Neural cell (in vitro differentiated cells): ENCODE measurements around the gene AMFR. TPM values are rescaled to one million over a fixed set of nuclear protein-coding genes. Genes with fewer than 3 reads are reported as not detected.

Experiments used
- polyA plus RNA-seq: library from polyadenylated mRNA; depleted of rRNA; stranded (reverse); fragments of >200 nt; gene quantifications from 2 replicates; pipeline ENCODE4 v1.2.3, GENCODE V29; 2014

AMFR gene
- polyA plus RNA-seq, 1 donor from 2014 or later = 101 TPM

Other genes starting within 250 kb of the AMFR start
- 31.5 and 39.3 TPM in 2 replicates for gene GNAO1, start 234.1 kb downstream of the AMFR start, polyA plus RNA-seq
- gene NUDT21, start 25.8 kb upstream of the AMFR start, polyA plus RNA-seq = 168 and 192 TPM in 2 replicates
- gene OGFOD1, start 26.0 kb upstream of the AMFR start, polyA plus RNA-seq = 35.6 and 36.3 TPM in 2 replicates
- gene BBS2, start 94.5 kb upstream of the AMFR start, polyA plus RNA-seq = 197 and 222 TPM in 2 replicates
- not detected in 2 replicates for gene MT4, start 139.5 kb upstream of the AMFR start, polyA plus RNA-seq
- 1.9 and 8.2 TPM in 2 replicates for gene MT3, start 164.0 kb upstream of the AMFR start, polyA plus RNA-seq
- gene MT2A, start 183.0 kb upstream of the AMFR start, polyA plus RNA-seq = not detected in 2 replicates
- gene MT1E, start 200.2 kb upstream of the AMFR start, polyA plus RNA-seq = not detected in 2 replicates
- gene MT1M, start 207.1 kb upstream of the AMFR start, polyA plus RNA-seq = not detected in 2 replicates
- not detected in 2 replicates for gene MT1A, start 213.1 kb upstream of the AMFR start, polyA plus RNA-seq
- gene MT1B, start 226.3 kb upstream of the AMFR start, polyA plus RNA-seq = not detected in 2 replicates
- 1.8 and 1.9 TPM in 2 replicates for gene MT1F, start 232.4 kb upstream of the AMFR start, polyA plus RNA-seq
- gene MT1G, start 242.5 kb upstream of the AMFR start, polyA plus RNA-seq = not detected in 2 replicates
- not detected in 2 replicates for gene MT1H, start 244.3 kb upstream of the AMFR start, polyA plus RNA-seq